ENCODE measurements around the gene YES1. TPM values are rescaled to one million over a fixed set of nuclear protein-coding genes. Genes with fewer than 3 reads are reported as not detected.

Gene YES1
- total and polyA plus RNA-seq, 4 donors, result 12.5 to 57.6 (median 21.9) TPM

DNA sequence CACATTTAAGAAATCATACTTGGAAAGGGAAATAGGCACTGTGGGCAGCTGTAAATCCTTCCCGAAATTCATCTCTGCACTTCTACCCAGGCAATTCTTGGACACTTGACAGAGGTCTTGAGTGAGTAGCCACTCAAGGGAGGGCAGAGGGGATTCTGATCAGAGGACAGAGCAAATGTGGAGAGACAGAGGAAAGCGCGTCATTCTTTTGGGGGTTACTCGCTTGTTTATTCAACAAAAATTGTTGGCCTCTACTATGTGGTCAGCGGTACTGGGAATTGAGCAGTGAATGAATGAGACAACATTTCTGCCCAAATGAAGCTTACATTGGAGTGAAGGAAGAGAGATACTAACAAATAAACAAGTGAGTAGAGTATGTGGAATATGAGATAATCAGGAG is 41.4 kb upstream of the YES1 start:
- TF ChIP-seq EGR1 (IDR thresholded peaks at IDR 0.05; ENCODE audit: low read depth in 2 of 2) (no peak), RAD21 (IDR thresholded peaks at IDR 0.05) (no peak), FOXA2 (IDR thresholded peaks at IDR 0.05) (no peak), JUND (IDR thresholded peaks at IDR 0.05) (no peak), SP1 (IDR thresholded peaks at IDR 0.05) (no peak), YY1 (IDR thresholded peaks at IDR 0.05) (no peak), HNF4A (conservative IDR thresholded peaks at IDR 0.05) (no peak), HNF4G (IDR thresholded peaks at IDR 0.05) (no peak), TAF1 (conservative IDR thresholded peaks at IDR 0.05) (no peak), ZBTB33 (IDR thresholded peaks at IDR 0.05) (no peak), NR2F2 (IDR thresholded peaks at IDR 0.05) (no peak), RXRA (IDR thresholded peaks at IDR 0.05) (no peak), FOXA1 (IDR thresholded peaks at IDR 0.05) (no peak), GABPA (IDR thresholded peaks at IDR 0.05 in 1 of 2, conservative IDR thresholded peaks at IDR 0.05 in 1 of 2) (no peak)
- TF ChIP-seq, protein P1, sequence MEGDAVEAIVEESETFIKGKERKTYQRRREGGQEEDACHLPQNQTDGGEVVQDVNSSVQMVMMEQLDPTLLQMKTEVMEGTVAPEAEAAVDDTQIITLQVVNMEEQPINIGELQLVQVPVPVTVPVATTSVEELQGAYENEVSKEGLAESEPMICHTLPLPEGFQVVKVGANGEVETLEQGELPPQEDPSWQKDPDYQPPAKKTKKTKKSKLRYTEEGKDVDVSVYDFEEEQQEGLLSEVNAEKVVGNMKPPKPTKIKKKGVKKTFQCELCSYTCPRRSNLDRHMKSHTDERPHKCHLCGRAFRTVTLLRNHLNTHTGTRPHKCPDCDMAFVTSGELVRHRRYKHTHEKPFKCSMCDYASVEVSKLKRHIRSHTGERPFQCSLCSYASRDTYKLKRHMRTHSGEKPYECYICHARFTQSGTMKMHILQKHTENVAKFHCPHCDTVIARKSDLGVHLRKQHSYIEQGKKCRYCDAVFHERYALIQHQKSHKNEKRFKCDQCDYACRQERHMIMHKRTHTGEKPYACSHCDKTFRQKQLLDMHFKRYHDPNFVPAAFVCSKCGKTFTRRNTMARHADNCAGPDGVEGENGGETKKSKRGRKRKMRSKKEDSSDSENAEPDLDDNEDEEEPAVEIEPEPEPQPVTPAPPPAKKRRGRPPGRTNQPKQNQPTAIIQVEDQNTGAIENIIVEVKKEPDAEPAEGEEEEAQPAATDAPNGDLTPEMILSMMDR (IDR thresholded peaks at IDR 0.05; ENCODE audit: low read depth, low read length, missing input control), result no peak
- TF ChIP-seq, protein P2, sequence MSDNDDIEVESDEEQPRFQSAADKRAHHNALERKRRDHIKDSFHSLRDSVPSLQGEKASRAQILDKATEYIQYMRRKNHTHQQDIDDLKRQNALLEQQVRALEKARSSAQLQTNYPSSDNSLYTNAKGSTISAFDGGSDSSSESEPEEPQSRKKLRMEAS (IDR thresholded peaks at IDR 0.05), result no peak
- TF ChIP-seq, protein P3, sequence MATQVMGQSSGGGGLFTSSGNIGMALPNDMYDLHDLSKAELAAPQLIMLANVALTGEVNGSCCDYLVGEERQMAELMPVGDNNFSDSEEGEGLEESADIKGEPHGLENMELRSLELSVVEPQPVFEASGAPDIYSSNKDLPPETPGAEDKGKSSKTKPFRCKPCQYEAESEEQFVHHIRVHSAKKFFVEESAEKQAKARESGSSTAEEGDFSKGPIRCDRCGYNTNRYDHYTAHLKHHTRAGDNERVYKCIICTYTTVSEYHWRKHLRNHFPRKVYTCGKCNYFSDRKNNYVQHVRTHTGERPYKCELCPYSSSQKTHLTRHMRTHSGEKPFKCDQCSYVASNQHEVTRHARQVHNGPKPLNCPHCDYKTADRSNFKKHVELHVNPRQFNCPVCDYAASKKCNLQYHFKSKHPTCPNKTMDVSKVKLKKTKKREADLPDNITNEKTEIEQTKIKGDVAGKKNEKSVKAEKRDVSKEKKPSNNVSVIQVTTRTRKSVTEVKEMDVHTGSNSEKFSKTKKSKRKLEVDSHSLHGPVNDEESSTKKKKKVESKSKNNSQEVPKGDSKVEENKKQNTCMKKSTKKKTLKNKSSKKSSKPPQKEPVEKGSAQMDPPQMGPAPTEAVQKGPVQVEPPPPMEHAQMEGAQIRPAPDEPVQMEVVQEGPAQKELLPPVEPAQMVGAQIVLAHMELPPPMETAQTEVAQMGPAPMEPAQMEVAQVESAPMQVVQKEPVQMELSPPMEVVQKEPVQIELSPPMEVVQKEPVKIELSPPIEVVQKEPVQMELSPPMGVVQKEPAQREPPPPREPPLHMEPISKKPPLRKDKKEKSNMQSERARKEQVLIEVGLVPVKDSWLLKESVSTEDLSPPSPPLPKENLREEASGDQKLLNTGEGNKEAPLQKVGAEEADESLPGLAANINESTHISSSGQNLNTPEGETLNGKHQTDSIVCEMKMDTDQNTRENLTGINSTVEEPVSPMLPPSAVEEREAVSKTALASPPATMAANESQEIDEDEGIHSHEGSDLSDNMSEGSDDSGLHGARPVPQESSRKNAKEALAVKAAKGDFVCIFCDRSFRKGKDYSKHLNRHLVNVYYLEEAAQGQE (IDR thresholded peaks at IDR 0.05), result no peak
- Histone ChIP-seq H3K9ac (ENCODE audit: low read depth in 1 of 2, low read length in 2 of 2) (no peak overlapping the region), H3K4me1 (ENCODE audit: control insufficient read depth in 4 of 4, insufficient read depth in 4 of 4, low read length in 3 of 4) (peaks cover 1 to 5% (median 2%) of the 10 kb centered on the region in 4 donors), H3K36me3 (ENCODE audit: control insufficient read depth in 4 of 4, insufficient read depth in 3 of 4, low read depth in 1 of 4, low read length in 3 of 4) (peaks cover 0 to 2% (median 0%) of the 10 kb centered on the region in 4 donors), H3K4me3 (ENCODE audit: low read depth in 1 of 3, low read length in 3 of 3) (no peak overlapping the region), H3K27ac (ENCODE audit: low read depth in 1 of 2, low read length in 2 of 2) (no peak overlapping the region), H3K27me3 (ENCODE audit: control insufficient read depth in 4 of 4, insufficient read depth in 4 of 4, low read length in 3 of 4) (no peaks in the 10 kb centered on the region), H3K9me3 (ENCODE audit: control insufficient read depth in 4 of 4, low read length in 3 of 4) (no peaks in the 10 kb centered on the region)
- DNase-seq (ENCODE audit: low spot score), result no peak
- WGBS, result 95% methylated on average over 5 of the region's 5 CpGs

- WGBS, result 93% methylated on average over 4 of the region's 4 CpGs
- H3K9ac ChIP-seq (ENCODE audit: low read depth in 1 of 2, low read length in 2 of 2), result no peak overlapping the region
- peaks cover 0 to 2% (median 0%) of the 10 kb centered on the region in 4 donors for H3K36me3 ChIP-seq (ENCODE audit: control insufficient read depth in 4 of 4, insufficient read depth in 3 of 4, low read depth in 1 of 4, low read length in 3 of 4)
- H3K27ac ChIP-seq (ENCODE audit: low read depth in 1 of 2, low read length in 2 of 2), result no peak overlapping the region
- no peaks in the 10 kb centered on the region for H3K27me3 ChIP-seq (ENCODE audit: control insufficient read depth in 4 of 4, insufficient read depth in 4 of 4, low read length in 3 of 4)
- H3K4me1 ChIP-seq (ENCODE audit: control insufficient read depth in 4 of 4, insufficient read depth in 4 of 4, low read length in 3 of 4), result peaks cover 2 to 9% (median 6%) of the 10 kb centered on the region in 4 donors
- no peak for DNase-seq (ENCODE audit: low spot score)
- no peaks in the 10 kb centered on the region for H3K9me3 ChIP-seq (ENCODE audit: control insufficient read depth in 4 of 4, low read length in 3 of 4)
- no peak overlapping the region for H3K4me3 ChIP-seq (ENCODE audit: low read depth in 1 of 3, low read length in 3 of 3)
- no peak for TF ChIP-seq RXRA (IDR thresholded peaks at IDR 0.05)
- TF ChIP-seq JUND (IDR thresholded peaks at IDR 0.05), result no peak
- TF ChIP-seq, protein P2 (IDR thresholded peaks at IDR 0.05), result no peak
- no peak for TF ChIP-seq FOXA1 (IDR thresholded peaks at IDR 0.05)
- TF ChIP-seq, protein P1 (IDR thresholded peaks at IDR 0.05; ENCODE audit: low read depth, low read length, missing input control), result no peak
- no peak for TF ChIP-seq HNF4A (conservative IDR thresholded peaks at IDR 0.05)
- TF ChIP-seq ZBTB33 (IDR thresholded peaks at IDR 0.05), result no peak
Observed at GRCh38 chr18:850960-851359, 38.9 kb upstream of the YES1 start.

Data from liver (tissue), 9 donors.